ENCODE data around the gene CCNK.

The CCNK gene

GRCh38 chr14:99451234-99451633 is 30.0 kb upstream of the CCNK start:
- TF ChIP-seq CTCF (IDR thresholded peaks at IDR 0.05; ENCODE audit: extremely low read depth, insufficient read depth, missing control alignments): no peak
- in situ Hi-C loops (cut with MboI; ENCODE audit: low pct_unique_long_range_greater_than_20kb, low sequenced_read_pairs, unreplicated experiment): no loop called here

GRCh38 chr14:99452968-99453367 is 28.2 kb upstream of the CCNK start:
- DNase-seq (ENCODE audit: low spot score): no peak
- TF ChIP-seq CTCF (IDR thresholded peaks at IDR 0.05; ENCODE audit: extremely low read depth, insufficient read depth, missing control alignments): no peak
- in situ Hi-C loops (cut with MboI; ENCODE audit: low pct_unique_long_range_greater_than_20kb, low sequenced_read_pairs, unreplicated experiment): no loop called here

More at GRCh38 chr14:99451234-99451633, 30.0 kb upstream of the CCNK start:
- no peak for DNase-seq (ENCODE audit: low spot score)

- in situ Hi-C loops (cut with MboI; ENCODE audit: low pct_unique_long_range_greater_than_20kb, low sequenced_read_pairs, unreplicated experiment): no loop called here
- no peak for TF ChIP-seq CTCF (IDR thresholded peaks at IDR 0.05; ENCODE audit: extremely low read depth, insufficient read depth, missing control alignments)
- DNase-seq (ENCODE audit: low spot score): no peak
Observed at GRCh38 chr14:99454246-99454645, 27.0 kb upstream of the CCNK start.

GRCh38 chr14:99459481-99460100 is 21.6 kb upstream of the CCNK start:
- in situ Hi-C loops (cut with MboI; ENCODE audit: low pct_unique_long_range_greater_than_20kb, low sequenced_read_pairs, unreplicated experiment): no loop called here
- no peak for TF ChIP-seq CTCF (IDR thresholded peaks at IDR 0.05; ENCODE audit: extremely low read depth, insufficient read depth, missing control alignments)
- no peak for DNase-seq (ENCODE audit: low spot score)

- no peak for TF ChIP-seq CTCF (IDR thresholded peaks at IDR 0.05; ENCODE audit: extremely low read depth, insufficient read depth, missing control alignments)
- no peak for DNase-seq (ENCODE audit: low spot score)
- in situ Hi-C loops (cut with MboI; ENCODE audit: low pct_unique_long_range_greater_than_20kb, low sequenced_read_pairs, unreplicated experiment): no loop called here
Observed at GRCh38 chr14:99460793-99461192, 20.4 kb upstream of the CCNK start.

- in situ Hi-C loops (cut with MboI; ENCODE audit: low pct_unique_long_range_greater_than_20kb, low sequenced_read_pairs, unreplicated experiment): no loop called here
- TF ChIP-seq CTCF (IDR thresholded peaks at IDR 0.05; ENCODE audit: extremely low read depth, insufficient read depth, missing control alignments): no peak
- no peak for DNase-seq (ENCODE audit: low spot score)
Observed at GRCh38 chr14:99461411-99462085, 19.7 kb upstream of the CCNK start.

All from GM13977 (cell line).